ENCODE measurements around the gene MVB12B. TPM values are rescaled to one million over a fixed set of nuclear protein-coding genes. Genes with fewer than 3 reads are reported as not detected.

Gene MVB12B
- total RNA-seq, 1 donor from 2014 or later, result 2.5 TPM

DNA sequence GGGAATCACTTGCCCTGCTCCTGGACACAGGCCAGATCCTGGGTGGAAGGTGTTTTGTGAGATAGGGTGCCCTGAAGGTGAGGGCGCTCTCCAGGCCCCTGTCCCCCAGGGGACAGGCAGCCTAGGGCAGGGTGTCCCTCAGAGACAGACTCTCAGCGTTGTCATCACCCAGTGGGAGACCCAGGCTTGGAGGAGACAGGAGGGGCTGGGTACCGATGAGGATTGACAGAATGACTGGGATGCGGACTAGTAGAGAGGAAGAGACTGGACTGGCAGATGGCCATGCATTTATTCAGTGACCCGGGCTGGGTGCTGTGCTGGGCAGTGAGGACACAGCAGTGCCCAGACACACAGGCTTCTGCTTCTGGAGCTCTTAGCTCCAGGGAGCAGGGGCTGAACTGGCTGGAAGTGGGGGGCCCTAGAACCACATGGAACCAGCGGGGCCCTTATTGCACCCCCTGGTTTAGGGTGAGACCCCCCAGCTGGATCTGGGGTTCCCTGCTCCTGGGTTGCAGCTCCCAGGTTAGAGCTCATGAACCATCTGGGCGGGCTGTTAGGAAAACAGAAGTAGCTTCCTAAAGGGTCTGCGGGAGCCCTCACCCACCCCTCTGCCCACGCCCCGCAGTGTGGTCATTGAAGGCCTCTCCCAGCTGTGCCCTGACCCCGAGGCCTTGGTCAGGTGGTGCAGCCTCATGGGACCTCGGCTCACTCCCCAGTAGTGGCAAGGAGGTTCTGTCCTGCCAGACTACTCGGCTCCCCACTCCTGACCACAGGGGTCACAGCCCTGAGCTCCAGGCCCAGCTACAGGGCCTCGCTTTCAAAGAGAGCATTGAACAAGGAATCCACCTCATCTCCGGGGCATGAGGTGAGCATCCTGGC lies 170.4 kb downstream of the MVB12B start:
- no peak for ATAC-seq

DNA sequence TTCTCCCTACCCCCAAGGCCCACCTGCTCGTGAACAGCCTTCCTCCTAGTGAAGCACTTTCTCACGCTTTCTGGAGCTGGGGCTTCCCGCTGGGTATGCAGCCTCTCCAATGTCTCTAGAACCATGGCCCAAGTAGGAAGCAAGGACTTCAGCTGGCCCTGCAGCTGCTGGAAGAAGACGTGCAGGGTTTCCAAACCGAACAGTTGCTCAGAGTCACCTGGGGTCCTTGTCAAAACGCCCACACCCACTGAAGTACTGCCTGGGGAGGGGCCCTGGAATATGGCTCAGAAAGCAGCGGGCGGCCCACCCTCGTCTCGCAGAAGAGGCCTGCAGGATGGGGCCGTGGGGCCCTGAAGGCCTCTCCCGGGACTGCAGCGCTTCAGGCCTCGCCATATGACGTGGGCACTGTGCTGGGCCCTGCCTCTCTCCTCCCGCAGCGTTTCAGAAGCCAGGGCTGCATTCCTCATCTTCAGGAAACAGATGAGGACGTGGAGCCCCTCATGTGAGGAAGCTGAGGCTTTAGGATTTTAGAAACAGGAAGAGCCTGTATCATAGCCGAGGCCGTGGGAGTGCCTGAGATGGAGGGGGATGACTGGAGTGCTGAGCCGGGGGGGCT lies 171.1 kb downstream of the MVB12B start:
- ATAC-seq, result no peak

DNA sequence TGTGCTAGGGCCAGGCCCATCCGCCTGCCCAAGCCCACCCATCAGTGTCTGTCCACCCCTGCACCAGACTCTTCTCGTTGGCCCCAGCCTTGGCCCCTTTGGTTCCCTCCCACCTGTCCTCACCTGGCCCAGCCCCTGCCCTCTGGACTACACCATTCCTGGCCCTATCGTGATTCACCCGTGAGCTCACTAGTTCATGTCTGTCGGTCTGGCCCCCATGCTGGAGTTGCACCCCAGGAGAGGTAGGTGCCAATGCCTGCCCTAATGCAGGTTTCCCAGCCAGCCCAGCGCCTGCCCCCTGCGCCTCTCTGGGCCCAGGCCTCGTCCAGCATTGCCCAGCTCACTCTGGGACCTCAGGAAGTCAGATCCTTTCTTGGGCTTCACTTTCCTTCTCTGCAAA lies 171.7 kb downstream of the MVB12B start:
- no peak for ATAC-seq

DNA sequence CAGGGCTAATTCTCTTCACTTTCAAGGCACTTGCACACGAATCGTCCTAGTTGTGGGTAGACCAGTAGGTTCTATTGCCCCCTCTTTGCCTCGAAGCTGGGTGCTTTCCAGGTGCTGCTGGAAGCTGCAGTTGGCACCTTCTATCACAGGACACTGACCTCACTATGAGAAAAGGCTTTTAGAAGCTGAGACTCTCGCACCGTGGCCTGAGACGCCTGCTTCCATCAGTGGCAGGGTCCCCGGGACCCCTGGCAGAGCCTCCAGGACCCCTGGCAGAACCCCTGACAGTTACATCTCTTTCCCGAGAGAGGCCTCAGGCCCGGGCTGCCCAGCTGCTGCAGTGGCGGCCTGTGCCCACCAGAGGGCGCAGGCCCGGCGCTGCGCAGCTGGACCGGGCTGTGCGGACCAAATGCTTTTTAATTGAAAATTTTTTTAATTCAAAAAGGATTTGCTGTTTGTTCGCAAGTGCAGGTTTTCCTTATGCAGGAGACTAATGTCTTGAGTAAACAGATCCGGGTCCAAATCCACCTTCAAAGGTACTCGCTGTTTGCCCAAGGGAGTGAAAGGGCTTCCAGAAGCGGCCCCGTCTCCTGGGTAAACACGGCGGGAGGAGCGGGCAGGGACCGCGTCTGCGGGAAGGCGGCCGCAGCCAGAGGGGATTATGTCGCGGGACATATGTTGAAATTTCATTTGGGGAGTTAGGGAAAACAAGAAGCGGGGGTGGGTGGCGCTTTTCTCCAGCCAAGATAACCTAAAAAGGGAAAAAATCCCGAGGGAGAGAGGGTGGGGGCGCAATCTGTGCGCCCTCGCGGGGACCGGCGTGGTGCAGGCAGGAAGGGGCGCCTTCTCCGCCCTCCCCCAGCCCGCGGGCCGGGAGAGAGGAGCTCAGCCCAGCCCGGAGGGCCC lies 172.6 kb downstream of the MVB12B start:
- ATAC-seq, result peak; percentile 61

DNA sequence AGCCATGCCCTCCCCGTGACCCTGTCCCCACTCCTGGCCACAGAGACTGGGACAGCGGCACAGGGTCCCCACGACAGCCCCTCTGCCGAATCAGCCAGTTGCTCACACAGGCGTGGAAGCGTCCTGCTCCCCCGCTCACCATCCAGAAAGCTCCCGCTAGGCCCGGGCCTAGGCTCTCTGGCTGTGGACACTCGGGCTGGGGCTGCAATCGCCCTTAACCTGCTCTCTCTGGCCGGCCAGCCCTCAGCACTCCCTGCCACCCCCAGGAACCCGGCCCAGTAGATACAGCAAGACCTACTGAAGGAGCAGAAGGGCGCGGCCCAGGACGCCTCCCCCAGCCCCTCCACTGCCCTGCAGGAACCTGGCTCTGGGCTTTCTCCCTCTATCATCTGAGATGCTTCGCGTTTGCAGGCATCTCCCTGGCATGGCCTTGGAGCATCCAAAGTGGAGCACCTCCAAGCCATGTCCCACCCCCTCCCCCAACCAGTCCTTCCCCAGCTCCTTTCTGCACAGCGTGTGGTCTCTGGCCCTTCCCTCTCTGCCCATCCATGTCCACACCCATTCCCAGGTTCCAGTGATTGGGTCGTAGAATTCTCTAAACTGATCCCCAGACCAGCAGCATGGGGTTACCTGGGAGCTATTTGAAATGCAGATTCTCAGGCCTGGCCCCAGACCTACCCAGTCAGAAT lies 173.4 kb downstream of the MVB12B start:
- ATAC-seq, result no peak

DNA sequence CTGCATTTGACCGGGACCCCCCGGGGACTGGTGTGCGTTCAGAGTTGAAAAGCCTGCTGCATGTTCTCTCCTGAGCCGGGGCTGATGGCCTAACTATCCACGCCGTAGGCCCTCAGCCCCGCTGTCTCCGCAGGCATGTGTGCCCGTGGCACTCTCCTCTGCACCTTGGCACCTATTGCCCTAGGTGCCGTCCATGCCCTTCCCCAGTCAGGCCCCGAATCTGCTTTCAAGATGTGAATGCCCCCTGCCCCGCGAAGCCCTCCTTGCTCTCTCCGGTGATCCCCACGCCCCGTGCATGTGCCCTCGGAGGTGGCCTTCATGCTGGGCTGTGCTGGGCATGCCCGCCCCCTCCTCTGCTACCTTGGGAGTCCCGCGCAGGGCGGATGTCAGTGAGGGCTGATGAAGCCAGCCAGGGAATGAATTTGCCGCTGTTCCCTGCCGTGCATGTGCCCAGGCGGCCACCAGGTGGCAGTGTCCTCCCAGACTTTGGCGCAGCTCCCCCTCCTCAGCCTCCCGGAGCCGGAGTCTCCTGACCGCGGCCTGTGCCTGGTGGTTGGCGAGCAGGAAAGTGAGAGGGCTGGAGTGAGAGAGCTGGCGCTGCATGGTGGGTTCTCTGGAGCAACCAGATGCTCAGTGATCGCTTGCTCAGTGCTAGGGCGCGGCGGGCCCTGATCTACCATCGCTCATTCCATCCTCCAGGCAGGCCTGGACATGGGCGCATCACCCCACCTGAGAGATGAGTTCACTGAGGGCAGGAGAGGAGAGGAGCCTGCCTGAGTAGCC lies 174.2 kb downstream of the MVB12B start:
- ATAC-seq, result peak; percentile 64

DNA sequence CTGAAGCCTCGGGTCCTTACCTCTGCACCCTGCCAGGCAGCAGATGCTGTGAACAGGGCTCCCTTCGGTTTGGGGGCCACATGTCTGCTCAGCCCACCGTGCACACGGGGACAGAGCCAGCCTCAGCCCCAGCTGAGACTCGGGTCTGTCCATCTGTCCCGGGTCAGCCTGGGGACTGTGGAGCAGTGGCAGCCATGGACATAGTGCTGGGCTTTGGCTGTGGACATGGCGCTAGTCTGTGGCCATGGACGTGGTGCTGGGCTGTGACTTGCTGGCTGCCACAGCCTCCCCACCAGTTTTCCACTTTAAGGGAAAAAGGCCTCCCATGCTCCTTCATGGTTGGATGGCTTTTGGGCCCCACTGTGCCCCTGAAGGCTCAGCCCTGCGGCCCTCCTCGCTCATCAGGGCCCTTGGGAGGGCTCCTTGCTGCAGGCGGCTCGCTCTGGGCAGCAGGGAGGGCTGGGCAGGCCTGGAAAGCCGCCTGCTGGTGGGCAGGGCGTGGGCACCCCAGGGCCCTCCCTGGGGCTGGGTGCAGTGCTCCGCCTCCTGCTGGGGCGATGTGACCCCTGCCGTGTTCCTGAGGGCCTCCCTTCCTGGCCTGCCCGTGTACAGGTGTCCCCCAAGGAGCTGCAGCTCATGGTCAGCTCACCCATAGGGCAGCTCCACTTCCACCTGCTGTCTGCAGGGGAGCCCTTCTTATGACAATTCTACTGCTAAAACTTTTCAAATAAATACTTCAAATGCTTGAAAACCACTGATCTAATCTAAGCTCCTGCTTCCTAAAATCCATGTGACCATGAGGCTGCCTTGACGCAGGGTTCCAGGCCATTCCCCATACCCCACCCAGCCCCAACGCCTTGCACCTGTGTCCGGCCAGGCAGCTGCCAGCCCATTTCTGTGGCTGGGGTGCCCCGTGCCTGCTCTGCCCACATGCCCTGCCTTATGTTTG lies 175.0 kb downstream of the MVB12B start:
- ATAC-seq, result no peak

DNA sequence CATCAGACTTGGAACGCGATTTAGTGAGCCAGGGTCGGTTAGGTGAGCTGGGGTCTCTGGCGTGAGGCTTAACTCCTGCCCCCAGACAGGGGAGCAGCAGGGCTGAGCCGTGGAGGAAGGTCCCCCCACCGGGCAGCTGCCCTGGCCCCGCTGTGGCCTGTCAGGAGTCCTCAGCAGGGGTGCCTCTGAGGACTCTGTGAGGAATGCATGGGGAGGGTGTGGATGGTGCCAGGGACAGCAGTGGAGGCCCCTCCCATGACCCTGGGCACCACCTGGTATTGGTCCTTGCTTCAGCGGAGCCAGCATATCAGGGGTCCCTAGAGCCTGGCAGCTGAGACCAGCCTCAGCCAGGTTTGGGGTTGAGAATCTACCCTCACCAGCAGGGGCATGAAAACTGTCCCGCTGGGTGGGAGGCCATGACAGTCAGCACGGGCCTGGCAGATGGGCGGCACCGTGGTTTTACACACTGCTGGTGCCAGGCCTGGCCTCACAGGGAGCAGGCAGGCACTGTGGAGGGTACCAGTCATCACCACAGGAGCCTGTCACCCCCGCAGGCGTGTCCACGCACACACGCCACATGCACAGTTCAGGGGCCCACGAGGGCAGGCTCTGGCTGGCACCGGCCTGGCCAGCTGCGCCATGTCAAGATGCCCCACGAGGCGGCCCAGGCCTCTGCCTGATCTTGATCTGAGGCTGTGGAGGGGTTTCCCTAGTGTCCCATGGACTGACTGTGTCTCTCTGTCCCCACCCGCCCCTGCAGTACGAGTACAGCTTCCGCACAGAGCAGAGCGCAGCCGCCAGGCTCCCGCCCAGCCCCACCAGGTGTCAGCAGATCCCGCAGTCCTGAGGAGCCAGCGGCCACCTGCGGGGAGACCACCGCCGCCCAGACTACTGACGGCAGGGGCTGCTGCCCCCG lies 176.0 kb downstream of the MVB12B start:
- no peak for ATAC-seq

DNA sequence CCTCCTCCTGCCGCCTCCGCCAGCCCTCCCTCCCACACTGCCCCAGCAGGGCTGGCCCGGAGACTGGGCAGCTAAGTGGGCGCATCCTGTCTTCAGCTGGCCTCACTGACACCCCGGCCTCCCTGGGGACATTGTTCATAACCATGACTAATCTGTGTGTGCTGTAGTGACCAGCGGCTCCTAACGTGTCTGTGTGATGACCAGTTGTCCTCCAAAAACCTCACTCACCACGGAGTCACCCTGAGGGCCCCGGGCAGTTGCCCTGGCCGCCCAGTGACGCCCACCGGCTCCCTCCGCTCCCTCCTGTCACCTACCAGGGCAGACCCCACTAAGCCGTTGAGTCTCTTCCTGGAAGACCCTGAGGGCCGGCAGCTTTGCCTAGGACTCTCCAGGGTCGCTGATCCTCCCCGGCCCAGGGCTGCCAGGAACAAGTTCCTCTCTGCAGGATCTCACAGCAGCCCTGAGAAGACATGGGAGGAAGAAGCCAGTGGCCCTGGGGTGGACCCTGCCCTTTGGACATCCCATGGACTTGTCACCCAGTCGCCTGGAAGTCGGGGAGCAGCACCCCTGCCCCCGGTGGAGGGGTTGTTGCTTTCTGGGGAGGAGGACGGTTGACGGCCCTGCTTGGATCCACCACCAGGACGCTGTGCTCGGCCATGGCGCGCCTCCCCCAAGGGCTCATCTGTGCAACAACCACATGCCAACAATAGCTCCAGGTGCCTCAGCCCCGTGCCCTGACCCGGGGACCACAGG lies 176.9 kb downstream of the MVB12B start:
- no peak for ATAC-seq

DNA sequence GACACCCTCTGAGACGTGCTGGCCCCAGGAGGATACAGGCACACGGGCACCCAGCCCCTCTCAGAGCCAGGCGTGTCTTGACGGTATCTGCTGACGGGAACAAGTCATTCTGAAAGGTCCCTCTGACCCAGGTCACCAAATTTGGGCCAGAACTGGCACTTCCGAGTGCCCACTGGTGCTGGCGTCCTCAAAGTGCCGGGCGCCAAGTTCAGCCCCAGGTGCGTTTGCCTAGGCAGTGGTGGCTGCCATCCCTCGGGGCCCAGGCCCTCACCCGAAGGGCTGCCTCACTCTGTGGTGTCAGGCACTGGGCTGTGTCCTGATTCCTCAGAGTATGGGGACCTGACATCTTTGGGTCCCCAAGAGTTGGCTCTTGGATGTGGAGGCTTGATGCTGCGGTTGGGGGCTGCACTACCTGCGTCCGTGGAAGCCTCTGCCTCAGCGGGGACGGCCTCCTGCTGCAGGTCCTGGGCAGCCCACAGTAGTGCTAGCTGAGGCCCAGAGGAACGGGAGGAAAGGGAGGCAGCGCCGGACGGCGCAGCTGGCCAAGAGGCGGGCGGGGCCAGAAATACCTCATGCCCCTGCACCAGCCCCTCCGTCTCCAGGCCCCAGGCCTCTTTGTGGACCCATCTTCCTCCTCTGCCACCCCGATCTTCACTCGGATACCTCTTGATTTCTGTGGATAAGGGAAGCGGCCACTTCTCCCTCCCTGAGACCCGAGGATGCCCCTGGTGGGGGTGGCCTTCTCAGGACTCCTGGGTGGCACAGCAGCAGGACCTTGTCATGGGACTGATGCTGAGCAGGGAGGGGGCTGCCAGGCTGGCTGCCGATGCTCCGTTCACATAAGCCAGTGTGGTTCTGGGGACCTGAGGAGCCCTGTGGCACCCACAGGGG lies 177.7 kb downstream of the MVB12B start:
- ATAC-seq, result no peak

DNA sequence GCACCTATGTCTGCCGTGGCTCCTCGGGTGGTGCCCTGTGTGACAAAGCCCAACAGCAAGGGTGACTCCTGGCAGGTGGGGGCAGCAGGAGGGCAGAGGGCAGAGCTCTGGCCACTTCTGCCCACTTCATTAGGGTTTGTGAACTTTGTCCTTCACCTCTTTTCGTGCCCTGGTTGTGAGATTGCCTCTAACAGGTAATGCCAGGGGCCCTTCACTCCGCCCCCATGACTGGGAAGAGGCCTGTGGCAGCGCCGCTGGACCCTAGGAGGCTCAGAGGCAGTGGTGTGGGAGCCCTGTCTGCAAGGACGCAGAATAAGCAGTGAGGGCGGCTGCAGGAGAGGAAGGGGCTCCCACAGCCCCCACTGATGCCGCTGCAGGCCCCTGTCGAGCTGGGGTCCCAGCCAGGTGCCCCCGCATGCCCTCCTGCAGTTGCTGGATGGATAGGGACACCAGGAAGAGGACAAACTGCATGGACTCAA lies 178.4 kb downstream of the MVB12B start:
- no peak for ATAC-seq

DNA sequence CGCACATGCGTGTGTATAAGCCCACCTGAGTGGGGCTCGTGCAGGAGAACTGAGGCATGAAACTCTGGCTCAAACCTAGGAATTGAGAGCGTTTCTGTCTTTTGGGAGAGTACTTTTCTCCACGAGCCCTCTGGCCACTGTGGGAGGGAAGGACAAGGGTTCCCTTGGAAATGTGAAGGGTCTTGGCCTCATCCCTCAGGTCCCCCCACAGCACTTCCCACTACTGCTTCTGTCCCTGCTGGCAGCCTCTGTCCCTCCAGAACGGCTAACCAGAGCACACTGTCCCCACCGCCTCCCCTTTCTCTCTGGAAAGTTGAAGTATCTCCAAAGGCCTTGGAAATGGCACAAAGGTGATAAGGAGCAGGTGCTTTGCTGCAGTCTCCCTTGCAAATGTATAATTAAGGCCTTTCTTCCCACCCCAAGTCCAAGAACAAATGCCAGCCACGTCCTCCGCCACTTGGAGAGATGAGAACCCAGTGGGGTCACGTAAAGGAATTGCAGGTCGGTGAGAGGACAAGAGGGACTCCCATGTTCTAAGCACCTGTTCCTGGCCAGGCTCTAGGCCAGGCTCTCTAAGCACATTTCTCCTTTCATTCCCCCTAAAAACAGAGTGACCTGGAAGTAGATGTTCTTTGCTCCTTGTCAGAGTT lies 179.2 kb downstream of the MVB12B start:
- no peak for ATAC-seq

DNA sequence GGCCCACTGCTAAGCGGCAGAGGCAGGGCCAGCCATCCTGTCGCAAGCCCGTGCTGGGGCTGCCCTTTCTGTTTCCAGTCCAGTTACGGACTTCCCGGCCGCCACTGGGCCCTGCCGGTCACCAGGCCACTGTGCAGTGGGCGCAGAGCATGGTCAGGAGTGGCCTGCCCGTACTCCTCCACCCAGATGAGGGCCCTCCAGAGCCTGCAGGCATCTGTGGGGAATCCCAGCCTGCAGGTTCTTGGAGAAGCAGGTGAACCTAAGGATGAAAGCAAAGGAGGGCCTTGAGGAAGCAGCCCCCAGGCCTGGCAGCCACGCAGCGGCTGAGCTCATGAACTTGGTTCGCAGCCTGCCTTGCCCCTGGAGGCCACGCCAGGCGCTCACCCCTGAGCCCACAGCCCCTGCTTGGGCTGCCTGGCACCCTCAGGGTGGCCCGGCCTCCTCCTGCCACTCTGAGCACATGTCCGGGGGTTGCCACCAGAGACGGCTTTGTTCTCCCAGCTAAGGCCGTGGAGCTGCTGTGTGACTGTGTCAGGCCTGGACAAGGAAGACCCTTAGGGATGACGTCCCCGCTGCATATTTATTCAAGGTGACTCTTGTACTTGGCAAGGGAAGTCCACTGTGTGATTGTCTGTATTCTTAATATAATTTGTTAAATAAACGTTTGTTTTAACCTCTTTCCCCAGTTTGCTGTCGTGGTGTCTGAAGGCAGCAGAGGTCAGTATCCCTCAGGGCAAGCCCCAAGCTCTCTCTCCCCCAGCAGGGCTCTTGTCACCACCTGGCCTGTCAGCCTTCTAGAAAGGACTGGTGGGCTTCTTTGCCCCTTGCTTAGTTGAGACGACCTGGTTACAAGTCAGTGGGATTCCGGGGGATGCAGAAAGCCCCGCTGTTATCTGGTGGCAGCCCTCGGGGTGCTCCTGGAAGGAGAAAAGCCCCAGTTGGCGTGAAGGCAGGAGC lies 180.0 kb downstream of the MVB12B start:
- ATAC-seq, result no peak

DNA sequence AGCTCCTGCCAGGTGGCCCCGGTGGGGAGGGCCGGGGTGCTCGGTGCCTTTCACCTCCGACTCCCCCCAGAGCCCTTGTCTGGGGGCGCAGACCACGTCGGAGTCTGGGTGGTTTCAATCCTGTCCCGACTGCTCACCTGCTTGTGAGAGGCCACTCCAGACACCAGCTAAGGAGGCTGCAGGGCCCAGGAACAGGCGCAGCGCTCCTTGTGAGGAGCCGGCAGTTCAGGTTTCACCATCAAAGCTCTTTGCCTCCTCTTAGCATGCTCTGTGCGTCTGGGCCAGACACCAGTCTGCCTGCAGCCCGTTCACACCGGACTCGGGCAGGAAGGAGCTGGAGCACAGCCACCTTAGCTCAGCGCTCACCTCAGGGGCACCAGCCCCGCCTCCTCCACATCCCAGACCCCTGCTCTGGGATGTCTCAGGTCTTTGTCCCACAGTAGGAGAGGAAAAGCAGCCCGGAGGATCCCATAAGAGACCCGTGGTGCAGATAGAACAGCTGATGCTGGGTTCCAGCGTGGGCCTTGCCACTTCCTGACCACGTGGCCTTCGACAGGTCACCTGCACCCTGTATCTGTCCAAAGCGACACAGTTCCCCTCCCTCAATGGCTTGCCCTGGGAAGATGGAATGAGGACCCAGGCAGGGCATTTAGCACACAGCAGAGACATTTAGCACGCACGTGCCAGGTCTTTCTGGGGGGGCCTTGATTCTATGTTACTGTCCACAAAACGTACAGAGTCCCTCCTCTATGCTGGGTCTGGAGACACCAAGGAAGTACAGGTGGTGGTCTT lies 180.9 kb downstream of the MVB12B start:
- ATAC-seq, result no peak

DNA sequence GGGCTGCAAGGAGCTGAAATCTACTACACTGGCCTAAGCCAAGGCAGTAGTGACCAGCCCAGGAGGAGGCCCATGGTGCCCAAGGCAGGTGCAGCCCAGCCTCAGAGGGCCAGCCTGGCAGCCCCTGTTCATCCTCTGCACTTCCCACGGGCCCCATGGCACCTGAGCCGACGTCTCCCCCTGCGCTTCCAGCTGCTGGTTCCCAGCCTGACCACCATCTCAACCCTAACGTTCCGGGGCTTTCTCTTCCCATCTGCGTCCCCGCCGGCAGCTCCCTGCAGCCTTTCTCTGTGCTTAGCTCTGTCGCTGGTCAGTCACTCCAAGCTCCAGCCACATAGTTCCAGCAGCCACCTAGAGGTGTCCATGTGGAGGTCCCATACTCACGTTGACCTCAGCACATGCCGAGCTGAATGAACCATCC lies 181.6 kb downstream of the MVB12B start:
- ATAC-seq, result peak; percentile 9

All from esophagus mucosa (tissue), 1 donor.